NCI-H187 treated with DMSO at 0.1 percent for 48 hours (cell line): ENCODE results near the gene CTSD.

Source experiments
- DNase-seq: peaks from one replicate; lab custom pipeline; 2025; lab: John Stamatoyannopoulos, UW

The CTSD gene

DNA sequence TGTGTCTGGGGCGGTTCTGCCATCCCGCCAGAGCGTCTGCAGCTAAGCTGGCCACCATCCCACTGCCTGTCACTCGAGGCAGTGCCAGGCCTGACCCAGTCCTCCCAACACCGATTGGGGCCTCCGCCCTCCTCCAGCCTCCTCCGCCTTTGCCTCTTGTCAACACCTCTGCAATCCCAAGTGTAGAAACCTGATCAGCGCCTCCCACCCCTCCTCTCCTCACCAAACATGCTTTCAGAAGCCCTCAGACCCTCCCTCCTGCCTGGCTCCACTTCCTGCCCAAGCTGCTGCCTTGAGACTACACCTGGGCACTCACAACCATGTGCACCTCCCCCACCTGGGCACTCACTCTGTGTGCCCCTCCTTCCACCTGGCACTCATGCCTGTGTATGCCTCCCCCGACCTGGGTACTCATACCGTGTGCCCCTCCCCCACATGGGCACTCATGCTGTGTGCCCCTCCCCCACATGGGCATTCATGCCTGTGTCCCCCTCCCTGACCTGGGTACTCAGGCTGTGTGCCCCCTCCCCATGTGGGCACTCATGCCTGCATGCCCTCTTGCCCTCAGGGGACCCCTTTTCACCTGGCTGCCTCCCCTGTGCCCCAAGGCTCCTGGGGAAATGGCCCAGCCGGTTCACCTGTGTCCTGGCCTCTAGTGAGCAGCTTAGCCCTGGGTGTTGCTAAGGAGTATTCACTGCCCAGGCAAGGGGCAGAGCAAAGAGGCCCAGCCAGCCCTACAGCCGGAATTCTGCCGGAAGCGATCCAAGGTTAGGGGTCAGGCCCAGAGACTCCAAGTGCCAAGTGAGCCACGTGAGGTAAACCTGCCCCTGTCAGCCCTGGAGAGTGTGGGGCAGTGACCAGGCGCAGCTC lies 7.8 kb downstream of the CTSD start:
- DNase-seq, result no peak

- DNase-seq, result no peak
Observed at GRCh38 chr11:1755344-1755691, 8.4 kb downstream of the CTSD start.

- no peak for DNase-seq
Observed at GRCh38 chr11:1754376-1755150, 9.2 kb downstream of the CTSD start.

GRCh38 chr11:1753929-1754305 lies 9.8 kb downstream of the CTSD start:
- DNase-seq, result no peak

DNA sequence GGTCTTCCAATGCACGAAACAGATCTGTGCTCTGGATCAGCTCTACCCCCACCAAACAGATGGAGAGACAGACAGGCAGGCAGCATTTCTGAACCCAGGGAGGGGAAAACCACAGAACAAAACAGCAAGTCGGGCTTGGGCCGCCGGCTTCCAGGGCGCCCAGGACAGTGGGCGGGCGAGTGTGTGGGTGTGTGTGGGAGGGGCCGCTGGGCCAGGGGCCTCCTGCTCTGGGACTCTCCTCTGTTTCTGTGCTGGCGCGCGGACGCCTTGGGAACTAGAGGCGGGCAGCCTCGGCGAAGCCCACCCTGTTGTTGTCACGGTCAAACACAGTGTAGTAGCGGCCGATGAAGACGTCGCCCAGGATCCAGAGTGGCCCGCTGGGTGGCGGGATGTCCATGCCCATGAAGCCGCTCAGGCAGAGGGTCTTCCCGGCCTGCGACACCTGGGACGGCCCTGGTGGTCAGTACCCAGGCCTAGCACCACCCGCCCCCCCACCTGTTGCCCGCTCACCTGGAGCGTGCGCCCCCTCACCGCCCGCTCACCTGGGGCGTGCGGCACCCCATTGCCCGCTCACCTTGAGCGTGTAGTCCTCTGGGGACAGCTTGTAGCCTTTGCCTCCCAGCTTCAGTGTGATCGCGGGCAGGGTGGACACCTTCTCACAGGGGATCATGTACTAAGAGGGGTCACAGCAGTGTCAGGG lies 10.3 kb downstream of the CTSD start:
- DNase-seq, result no peak

- no peak for DNase-seq
Observed at GRCh38 chr11:1752907-1753228, 10.9 kb downstream of the CTSD start.

DNA sequence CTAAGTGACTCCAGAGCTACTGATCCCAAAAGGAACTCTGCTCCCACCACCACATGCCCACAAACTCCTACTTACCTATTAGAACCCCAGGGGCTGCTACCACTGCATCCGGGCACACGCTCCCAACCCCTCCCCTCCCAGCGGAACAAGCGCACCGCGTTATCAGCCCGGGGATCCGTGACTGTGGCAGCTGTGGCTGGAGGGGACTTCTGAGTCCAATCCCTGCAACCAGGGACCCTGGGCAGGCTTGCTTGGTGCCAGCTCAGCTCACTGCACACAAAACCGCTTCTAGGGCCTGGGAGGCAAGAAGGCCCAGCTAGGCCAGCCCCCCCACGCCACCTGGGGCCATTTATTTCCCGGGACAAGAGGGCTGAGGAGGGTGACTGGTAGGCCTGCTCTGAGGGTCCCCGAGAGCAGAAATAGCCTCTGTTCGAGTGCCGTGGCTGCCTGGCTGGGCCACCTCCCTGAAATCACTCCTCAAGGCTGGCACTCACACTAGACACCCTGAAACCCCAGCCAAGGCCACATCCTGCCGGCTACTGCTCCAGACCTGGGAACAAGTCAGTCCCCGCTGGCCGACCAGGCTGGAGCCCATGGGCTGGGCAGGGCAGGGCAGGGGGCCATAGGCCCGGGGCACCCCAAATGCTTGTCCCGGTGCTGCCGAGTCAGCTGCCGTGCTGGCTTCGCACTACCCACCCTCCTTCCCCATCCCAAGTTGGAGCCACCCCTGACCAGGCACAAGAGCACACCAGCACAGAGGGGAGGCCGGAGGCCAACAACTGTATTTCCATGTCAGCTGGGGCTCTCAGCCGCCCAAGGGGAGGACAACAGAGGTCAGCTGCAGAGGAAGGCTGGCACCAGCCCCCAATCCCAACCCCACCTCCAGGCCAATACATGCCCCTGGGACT lies 11.5 kb downstream of the CTSD start:
- DNase-seq, result no peak

- DNase-seq, result no peak
Observed at GRCh38 chr11:1751531-1751921, 12.2 kb downstream of the CTSD start.

GRCh38 chr11:1750840-1751530 lies 12.7 kb downstream of the CTSD start:
- no peak for DNase-seq

DNA sequence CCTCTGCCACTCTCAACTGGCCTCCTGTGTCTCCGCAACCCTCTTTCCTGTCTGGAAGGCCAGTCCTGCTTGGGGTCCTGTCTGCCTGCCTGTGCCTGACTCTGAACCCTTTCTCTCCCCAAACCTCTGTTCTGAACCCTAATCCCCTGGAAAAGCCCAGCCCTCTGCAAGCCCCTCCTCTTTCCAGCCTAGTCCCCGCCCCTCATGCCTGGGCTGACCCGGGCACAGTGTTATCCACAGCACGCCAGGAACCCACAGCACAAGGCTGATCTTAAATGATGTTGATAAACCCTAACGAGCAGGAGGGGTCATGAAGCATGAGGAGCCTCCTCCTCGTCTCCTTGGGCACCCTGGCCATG lies 13.3 kb downstream of the CTSD start, which contains the start of gene IFITM10:
Gene IFITM10 (minus strand): TSS at position 115 of the 359 bp plus-strand sequence. CDS start 153 bp downstream, outside the sequence.
- no peak for DNase-seq

- no peak for DNase-seq
Observed at GRCh38 chr11:1749395-1750351, 14.1 kb downstream of the CTSD start.

DNA sequence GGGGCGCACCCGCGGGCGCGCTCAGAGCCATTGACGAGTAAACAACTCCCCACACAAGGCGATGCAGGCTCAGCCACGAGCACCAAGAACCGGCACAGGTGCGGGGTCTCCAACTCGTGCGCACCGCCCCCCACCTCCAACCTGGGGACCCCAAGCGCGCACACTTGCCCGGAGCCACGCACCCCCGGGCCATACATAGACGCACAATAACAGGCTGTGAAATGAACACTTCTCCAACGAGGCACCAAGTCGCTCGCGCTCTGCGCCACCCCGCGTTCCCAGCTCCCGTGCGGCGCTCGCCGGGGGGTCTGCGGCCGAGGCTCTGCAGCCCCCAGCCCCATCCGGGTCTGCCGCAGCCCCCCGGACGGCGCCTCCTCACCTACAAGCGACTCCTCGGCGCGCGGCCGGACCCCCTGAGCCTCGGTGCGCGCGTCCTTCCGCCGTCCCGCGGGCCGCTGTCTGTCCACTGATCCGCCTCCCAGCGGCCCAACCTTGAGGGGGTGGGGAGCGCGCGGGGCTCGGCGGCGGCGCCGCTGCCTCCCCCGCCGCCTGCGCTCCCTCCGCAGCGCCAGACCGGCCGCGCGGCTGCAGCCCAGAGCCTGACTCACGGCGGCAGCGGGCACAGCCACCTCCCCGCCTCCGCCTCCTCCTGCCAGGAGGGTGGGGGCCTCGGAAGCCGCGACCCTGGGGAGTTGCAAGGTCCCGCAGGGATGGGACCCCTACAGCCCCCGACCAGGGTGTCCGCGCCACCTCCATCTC lies 14.9 kb downstream of the CTSD start:
- DNase-seq, result no peak

- no peak for DNase-seq
Observed at GRCh38 chr11:1747753-1748635, 15.7 kb downstream of the CTSD start.

DNA sequence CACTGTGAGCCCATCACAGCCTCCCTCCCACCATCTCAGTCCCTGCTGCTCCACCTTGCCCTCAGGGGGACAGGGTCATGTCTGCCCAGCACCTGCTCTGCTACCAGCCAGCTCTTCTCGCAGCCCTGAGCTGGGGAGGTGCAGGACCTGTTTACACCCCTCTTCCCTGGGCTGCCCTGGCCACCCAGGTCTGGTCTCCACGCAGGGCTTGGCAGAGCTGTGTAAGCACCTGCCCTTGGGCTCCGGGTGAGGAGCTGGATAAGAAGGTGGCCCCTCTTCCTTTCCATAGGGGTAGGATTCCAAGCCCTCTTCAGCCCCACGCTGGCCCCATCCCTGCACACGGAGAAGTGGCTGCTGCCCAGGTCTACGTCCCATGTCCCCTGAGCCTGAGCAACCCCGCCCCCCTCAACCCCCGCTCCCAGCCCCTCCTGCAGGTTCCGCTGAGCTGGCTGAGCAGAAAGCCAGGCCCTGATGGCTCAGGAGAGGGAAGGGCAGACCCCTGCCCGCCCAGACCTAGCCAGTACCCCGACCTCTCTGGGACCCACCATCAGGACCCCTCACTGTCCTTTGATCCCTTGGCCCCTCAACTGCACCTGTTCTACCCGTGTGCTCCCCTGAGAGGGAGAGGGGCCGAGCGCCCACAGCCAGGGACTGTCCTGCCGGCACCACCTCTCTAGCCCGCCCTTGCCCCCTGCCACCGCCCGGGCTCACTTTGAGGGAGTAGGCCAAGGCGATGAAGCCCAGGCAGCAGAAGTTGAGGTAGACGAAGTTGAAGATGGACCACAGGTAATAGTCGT lies 16.6 kb downstream of the CTSD start:
- no peak for DNase-seq

DNA sequence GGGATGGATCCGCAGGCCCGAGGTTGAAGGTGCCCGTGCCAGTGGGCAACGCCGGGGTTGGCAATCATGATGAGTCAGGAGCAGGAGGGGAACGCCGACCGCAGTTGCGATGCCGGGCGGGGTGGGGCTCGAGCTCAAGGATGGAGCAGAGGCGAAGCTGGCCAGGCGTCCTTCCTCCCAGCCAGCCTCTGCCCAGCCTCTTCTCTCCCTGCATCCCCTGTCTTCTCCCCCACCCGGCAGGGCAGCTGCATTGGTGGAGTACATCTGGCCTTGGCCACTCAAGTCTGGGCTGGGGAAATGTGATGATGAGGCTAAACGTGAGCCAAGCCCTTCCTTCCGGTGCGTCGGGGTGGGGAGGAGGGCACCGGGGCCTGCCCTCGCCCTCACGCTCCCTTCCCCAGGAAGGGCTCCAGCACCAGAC lies 17.2 kb downstream of the CTSD start:
- no peak for DNase-seq

GRCh38 chr11:1745701-1746320 lies 17.9 kb downstream of the CTSD start:
- no peak for DNase-seq
